Measurements from ENCODE around the gene TOMM20L. TPM values are rescaled to one million over a fixed set of nuclear protein-coding genes. Genes with fewer than 3 reads are reported as not detected.

TOMM20L gene
- polyA plus RNA-seq, 1 of the 3 experiments (the other 2 are of a cell fraction): not detected

- TF ChIP-seq FOSL2 (IDR thresholded peaks at IDR 0.05; ENCODE audit: borderline replicate concordance, low read depth): no peak
Observed at GRCh38 chr14:58398495-58398894, 2.8 kb downstream of the TOMM20L start (continued).

GRCh38 chr14:58398895-58399294 lies 3.2 kb downstream of the TOMM20L start:
- POLR2A ChIA-PET: no interaction called here
- TF ChIP-seq TEAD4 (IDR thresholded peaks at IDR 0.05; ENCODE audit: borderline replicate concordance, insufficient read depth): no peak
- TF ChIP-seq RAD21 (IDR thresholded peaks at IDR 0.05; ENCODE audit: low read length): no peak
- TF ChIP-seq GABPA (IDR thresholded peaks at IDR 0.05; ENCODE audit: low read depth): no peak
- no peak for TF ChIP-seq FOXM1 (IDR thresholded peaks at IDR 0.05; ENCODE audit: low read depth)
- TF ChIP-seq NRF1 (IDR thresholded peaks at IDR 0.05; ENCODE audit: low read depth, low read length): no peak
- no peak for TF ChIP-seq GATA2 (CRISPR knock-in tag; IDR thresholded peaks at IDR 0.05)
- no peak for TF ChIP-seq RCOR1 (IDR thresholded peaks at IDR 0.05; ENCODE audit: low read length)
- TF ChIP-seq RXRA (IDR thresholded peaks at IDR 0.05; ENCODE audit: borderline replicate concordance, low read depth): no peak
- no peak for TF ChIP-seq RFX5 (IDR thresholded peaks at IDR 0.05; ENCODE audit: low read length)
- no peak for TF ChIP-seq FOXJ3 (CRISPR knock-in tag; IDR thresholded peaks at IDR 0.05)
- no peak for TF ChIP-seq YY1 (IDR thresholded peaks at IDR 0.05; ENCODE audit: low read depth)
- TF ChIP-seq USF1 (IDR thresholded peaks at IDR 0.05; ENCODE audit: borderline replicate concordance, low read depth): no peak
- TF ChIP-seq SMC3 (IDR thresholded peaks at IDR 0.05; ENCODE audit: low read depth, low read length): no peak
- TF ChIP-seq NFIC (IDR thresholded peaks at IDR 0.05; ENCODE audit: borderline replicate concordance): no peak
- no peak for TF ChIP-seq SIN3A (IDR thresholded peaks at IDR 0.05; ENCODE audit: borderline replicate concordance, low read depth, low read length)
- TF ChIP-seq TAF1 (IDR thresholded peaks at IDR 0.05; ENCODE audit: borderline replicate concordance, low read depth, low read length): no peak
- no peak for TF ChIP-seq REST (IDR thresholded peaks at IDR 0.05; ENCODE audit: low read depth, low read length)
- no peak for TF ChIP-seq FOSL2 (IDR thresholded peaks at IDR 0.05; ENCODE audit: borderline replicate concordance, low read depth)
- no peak for TF ChIP-seq MAX (IDR thresholded peaks at IDR 0.05; ENCODE audit: low read depth)
- no peak for TF ChIP-seq MEF2A (IDR thresholded peaks at IDR 0.05; ENCODE audit: borderline replicate concordance, low read depth)
- Histone ChIP-seq H3K4me3 (ENCODE audit: low read depth in 2 of 2, low read length in 1 of 2) (no peak overlapping the region), H3K27ac (ENCODE audit: low read depth in 2 of 2, low read length in 1 of 2) (no peak overlapping the region), H3K9me2 (no peaks in the 10 kb centered on the region), H3K9ac (no peak overlapping the region), H3K79me2 (ENCODE audit: insufficient read depth) (no peaks in the 10 kb centered on the region), H2AFZ (ENCODE audit: low read depth) (no peak overlapping the region), H3K36me3 (replicated peaks in 1 of 2; ENCODE audit: control insufficient read depth in 1 of 2, insufficient read depth in 2 of 2, low read length in 1 of 2) (no peaks in the 10 kb centered on the region), H3K9me3 (no peaks in the 10 kb centered on the region), H3F3A (replicated peaks; ENCODE audit: insufficient read depth) (peaks cover 3% of the 10 kb centered on the region), H3K27me3 (ENCODE audit: insufficient read depth) (no peaks in the 10 kb centered on the region), H3K4me1 (ENCODE audit: control insufficient read depth in 1 of 2, insufficient read depth in 2 of 2, low read depth in 1 of 2, low read length in 1 of 2) (peaks cover 0 to 6% of the 10 kb centered on the region in 2 experiments; a peak in 1 of 4 replicates), H3K4me2 (no peak overlapping the region), H4K20me1 (ENCODE audit: insufficient read depth) (no peaks in the 10 kb centered on the region)
- no peak for DNase-seq
- CTCF ChIA-PET: interaction anchor here (0.6 kb wide), 1 partner anchor 124 kb away, joined by 3 read pairs; no protein-coding TSS in a partner anchor
- 88% methylated on average over 3 of the region's 3 CpGs for WGBS (ENCODE audit: low lambda C conversion rate)

All from SK-N-SH (cell line).